Left ventricle myocardium superior (tissue), 1 donor: ENCODE results near the gene ANKK1. TPM values are rescaled to one million over a fixed set of nuclear protein-coding genes. Genes with fewer than 3 reads are reported as not detected.
A peak's percentile ranks its signal among the peaks of the same experiment; 100 is the strongest.

Experiments
- ATAC-seq: fragments of 200-7000 bp; cut with Tn5 transposase; one replicate; pipeline ENCODE4 v1.9.1; 2020; ENCODE audit warnings: mild to moderate bottlenecking, moderate library complexity
- DNase-seq: peaks from one replicate; pipeline ENCODE4 v3.0.0-alpha.2; 2020
- intact Hi-C: fragments of 100-400 bp; cut with micrococcal nuclease; formaldehyde crosslinking; loops from one replicate; pipeline ENCODE4 v1.11.0; 2022
- total RNA-seq: library from RNA; stranded (reverse); fragmentation: NEBNext Ultra II Directional; extraction: Animal tissue kit (Norgen Biotek cat#: 25700); gene quantifications from one replicate; pipeline ENCODE4 v1.2.1, GENCODE V29; 2021
- donor health status: DM: no; HTN: yes; CAD: no; lungs with severe emphysema.

The ANKK1 gene
- total RNA-seq, 1 donor from 2014 or later, result 0.10 TPM

DNA sequence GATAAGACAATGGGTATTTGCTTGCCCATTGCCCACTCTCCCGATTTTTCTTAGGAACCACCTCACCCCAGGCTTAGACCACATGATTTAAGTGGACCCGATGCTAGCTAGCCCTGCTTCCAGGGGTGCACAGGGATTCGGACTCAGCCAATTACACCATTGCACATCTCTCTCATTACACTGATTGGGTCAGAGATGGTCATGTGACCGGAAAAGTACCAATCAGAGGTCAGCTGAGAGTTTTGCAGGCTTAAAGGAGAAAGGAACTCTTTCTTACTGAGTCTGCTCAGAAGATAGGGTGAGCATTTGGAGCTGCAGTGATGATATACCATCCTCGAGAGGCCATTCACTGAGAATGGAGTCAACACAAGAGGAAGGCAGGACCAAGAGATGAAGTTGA is 12.2 kb upstream of the ANKK1 start:
- no peak for DNase-seq
- ATAC-seq, result no peak
- intact Hi-C loops, result no loop called here

DNA sequence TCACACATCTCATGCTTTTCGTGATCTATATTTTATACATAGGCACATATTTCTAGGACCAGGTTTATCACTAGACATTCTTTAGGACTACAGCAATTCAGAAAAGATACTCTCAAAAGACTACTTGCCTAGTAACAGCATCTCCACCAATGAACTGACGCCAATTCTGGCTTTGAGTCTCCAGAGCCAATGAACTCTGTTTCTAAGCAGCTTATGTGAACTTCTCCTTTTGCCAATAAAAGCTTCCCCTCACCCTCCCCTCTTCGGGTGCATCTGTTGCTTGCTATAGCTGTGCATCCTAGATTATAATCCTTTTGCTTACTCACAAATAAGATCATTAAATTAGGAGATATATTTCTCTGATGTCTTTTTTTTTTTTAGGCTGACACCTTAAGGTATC is 11.4 kb upstream of the ANKK1 start:
- ATAC-seq (no peak), DNase-seq (no peak)
- intact Hi-C loops, result no loop called here

DNA sequence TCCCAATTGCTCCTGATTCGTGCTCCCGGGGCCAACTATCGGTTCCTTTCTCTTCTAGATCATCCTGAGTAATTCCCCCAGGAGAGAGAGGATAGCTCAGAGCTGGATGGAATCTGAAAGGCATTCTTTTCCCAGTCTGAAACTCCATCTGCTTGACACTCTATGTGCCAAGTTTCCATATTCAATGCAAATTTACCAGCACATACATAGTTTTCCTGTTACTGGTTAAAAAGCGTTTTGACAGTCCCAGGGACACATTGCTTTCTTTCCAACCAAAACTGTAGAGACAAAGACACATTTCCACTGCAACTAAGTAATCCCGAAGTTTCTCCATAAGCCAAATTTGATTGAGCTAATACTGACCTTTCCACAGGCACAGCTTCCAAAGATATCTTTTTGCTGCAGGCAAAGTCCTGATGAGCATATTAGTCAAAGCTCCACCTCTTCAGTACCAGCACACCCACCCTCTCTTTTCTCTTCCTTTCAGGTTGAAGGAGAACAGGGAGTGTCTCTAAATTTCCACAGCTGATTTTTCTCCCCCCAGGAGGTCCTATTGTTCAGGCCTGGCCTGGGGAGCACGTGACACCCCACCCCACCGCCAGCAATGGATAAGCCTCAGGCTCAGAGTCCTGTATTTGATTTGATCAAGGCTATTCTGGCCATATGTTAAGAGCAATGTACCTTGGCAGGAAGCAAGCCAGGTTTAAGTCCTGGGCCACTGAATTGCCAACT is 9.7 kb upstream of the ANKK1 start:
- ATAC-seq, result no peak
- no peak for DNase-seq
- intact Hi-C loops, result no loop called here

DNA sequence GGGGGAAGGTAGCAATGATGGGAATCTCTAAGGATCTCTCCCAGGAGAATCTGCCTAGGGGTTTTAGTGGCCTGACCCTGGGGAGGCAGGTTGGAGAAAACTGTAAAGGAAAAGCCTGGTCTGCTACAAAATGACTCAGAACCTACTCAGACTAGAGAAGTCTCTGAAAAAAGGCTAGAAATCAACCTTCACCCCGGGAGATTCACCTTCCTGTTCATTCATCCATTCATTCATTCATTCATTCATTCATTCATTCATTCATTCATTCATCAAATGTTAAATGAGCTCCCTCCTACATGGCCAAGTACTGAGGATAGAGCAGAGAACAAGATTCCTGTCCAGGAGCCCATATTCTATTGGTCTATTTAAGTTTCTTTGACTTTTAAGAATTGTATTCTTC is 8.9 kb upstream of the ANKK1 start:
- intact Hi-C loops, result no loop called here
- no peak for DNase-seq
- no peak for ATAC-seq

DNA sequence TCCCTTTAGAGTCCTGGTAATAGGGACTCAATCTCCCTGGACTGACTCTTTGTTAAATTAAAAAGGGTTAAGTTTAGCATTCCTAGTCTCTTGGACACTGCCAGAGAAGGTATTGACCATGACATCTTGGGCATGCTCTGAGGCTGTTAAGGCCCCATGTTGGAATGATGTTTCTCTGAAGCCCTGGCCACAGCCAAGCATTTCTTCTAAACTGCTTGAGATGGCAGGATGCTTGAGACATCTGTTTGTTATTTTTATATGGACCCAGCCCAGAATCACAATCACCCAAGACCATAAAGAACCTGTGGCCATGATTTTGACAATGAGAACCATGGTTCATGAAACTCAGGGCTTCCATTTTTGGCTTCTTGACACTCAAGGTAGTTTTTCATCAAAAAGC is 5.5 kb upstream of the ANKK1 start:
- DNase-seq (no peak), ATAC-seq (no peak)
- intact Hi-C loops, result no loop called here

DNA sequence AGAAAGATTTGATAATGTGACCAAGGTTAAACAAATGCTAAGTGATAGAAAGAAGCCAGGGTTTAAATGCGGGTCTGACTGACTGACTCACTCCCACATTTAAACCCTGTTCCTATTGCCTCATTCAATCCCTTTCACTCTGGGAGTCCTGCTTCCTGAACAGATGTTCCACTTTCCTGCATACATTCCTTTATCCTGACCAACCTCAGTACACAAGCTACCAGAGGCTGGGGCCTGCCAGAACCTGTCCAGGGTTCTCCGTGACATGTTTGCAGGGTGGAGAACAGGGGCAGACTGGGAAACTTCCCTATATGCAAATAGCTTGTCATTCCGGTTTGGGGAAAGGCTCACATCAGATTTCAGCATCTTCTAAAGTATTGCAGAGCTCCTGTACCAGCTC is 3.0 kb upstream of the ANKK1 start:
- DNase-seq (no peak), ATAC-seq (no peak)
- intact Hi-C loops, result no loop called here

DNA sequence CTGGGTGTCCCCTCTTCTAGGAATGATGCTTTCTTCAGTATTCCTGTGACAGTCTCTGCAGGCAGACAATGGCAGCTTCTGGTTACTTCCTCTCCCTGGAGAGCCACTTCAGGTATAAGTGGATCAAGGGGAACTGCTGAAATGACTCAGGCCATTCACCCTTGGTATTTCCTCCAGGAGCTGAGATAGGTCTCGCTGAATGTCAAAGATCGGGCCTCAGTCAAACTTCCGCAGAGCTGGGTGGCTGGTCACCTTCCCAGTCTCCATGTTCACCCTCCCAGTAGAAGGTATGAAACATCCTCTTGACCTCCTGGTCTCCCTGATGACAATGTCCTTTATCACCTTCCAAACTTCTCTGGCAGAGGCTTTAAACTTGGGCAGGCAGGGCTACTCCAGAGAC is 1.8 kb upstream of the ANKK1 start:
- ATAC-seq (no peak), DNase-seq (no peak)
- intact Hi-C loops, result no loop called here

DNA sequence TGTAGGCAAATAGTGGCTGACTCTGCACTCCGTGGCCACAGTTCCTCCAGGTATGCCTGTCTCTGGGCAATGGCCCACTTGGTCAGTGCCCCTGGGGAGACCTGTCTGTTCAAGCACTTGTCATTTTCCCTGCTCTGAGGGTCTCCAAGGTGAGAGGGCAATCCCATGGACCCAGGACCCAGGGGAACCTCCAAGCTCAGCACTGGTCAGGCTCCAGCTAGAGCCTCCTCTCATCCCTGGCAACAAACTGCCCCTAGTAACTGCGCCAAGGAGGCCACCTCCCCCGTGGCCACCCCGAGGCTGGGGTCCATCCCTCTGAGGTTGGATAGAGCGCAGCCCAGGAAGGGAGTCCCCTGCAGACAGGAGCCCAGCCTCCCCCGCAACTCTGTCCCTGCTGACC is 713 bp upstream of the ANKK1 start:
- no peak for DNase-seq
- ATAC-seq, result no peak
- intact Hi-C loops, result no loop called here

DNA sequence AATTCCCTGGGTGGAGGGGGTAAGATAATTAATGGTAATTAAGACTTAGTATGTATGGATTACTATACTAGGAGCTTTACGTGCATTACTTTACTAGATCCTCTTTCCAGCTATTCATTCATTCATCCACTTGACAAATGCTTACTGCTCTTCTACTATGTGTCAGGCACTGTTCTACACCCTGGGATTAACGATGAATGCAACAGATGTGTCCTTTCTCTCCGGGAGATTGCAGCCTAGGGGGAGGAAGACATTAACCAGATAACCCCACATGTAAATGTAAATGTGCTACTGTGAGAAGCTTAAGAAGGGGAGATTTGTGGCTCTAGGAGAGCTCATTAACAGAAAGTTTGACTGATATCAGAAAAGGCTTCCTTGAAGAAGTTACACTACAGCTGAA is 1.7 kb downstream of the ANKK1 start:
- intact Hi-C loops, result no loop called here
- ATAC-seq (no peak), DNase-seq (no peak)

DNA sequence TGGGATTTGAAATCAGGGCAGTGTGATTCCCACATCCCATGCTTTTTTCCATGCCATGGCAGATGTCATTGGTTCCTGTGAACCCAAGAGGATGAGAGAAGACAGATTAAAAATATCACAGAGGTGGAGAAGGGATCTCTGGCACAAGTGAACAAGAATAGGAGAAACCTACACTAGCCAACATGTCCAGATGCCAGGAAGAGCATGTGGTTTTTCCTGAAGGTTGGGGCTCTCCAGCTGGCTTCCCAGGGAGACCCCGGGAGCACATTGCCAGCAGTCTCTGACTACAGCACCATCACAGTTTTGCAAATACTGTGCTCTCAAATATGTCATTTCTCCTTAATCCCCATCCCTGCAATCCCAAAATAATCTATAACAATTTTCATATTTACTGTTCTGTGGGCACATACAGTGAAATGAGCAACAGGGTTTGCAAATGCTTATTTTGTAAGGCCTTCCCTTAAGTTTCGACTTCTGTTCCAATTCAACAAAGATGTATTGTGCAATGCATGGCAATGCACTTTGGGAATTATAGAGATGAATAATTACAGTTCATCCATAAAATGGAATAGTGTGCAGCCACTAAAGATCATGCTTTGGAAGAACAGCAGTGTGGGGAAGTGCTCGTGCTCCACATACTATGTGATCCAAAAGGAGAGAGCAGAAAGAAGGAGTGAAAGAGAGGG is 4.8 kb downstream of the ANKK1 start:
- intact Hi-C loops, result no loop called here
- ATAC-seq (no peak), DNase-seq (no peak)

DNA sequence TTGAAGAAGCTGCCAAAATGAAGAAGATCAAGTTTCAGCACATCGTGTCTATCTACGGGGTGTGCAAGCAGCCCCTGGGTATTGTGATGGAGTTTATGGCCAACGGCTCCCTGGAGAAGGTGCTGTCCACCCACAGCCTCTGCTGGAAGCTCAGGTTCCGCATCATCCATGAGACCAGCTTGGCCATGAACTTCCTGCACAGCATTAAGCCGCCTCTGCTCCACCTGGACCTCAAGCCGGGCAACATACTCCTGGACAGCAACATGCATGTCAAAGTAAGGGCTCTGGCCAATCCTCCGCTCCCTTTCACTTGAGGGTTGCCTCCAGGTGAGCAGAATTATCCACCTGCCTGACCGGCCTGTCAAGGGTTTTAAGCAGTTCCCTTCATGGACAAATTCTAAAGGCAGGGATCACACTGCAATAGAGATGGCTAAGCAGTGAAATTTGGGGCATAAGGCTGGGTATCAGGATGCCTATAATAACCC is 6.0 kb downstream of the ANKK1 start:
- DNase-seq (no peak), ATAC-seq (no peak)
- intact Hi-C loops, result no loop called here

DNA sequence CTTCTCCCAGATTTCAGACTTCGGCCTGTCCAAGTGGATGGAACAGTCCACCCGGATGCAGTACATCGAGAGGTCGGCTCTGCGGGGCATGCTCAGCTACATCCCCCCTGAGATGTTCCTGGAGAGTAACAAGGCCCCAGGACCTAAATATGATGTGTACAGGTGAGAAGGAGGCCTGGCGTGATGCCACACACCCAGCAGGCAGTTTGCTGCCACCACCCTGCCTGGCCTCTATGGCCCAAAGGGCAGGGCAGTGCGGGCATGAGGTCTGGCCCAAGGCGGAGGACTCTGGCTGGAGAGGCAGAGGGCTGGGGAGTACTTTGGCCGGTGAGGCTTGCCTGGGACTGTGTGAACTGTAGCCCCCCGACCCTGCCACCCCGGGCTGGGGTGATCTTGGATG is 7.3 kb downstream of the ANKK1 start:
- no peak for DNase-seq
- ATAC-seq, result no peak
- intact Hi-C loops, result no loop called here

DNA sequence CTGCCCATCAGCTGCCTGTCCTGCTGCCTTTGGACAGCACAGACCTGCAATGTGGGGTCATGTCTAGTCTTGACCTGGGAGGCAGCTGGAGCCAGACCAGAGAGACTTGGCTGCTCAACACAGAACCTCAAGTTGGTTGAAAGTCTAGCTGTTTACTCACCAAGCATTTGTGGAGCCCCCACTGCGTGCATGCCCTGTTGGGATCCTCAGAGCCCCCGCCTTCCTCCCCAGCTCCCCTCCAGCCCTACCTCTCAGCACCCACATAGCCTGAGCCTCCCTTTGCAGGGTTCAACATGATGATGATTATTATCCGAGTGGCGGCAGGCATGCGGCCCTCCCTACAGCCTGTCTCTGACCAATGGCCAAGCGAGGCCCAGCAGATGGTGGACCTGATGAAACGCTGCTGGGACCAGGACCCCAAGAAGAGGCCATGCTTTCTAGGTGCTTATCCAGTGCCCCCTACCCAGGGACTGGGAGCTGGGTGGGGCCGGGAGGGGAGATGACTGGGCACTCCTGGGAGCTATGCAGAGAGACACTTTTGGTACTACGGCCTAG is 8.3 kb downstream of the ANKK1 start:
- DNase-seq (no peak), ATAC-seq (no peak)
- intact Hi-C loops, result no loop called here

DNA sequence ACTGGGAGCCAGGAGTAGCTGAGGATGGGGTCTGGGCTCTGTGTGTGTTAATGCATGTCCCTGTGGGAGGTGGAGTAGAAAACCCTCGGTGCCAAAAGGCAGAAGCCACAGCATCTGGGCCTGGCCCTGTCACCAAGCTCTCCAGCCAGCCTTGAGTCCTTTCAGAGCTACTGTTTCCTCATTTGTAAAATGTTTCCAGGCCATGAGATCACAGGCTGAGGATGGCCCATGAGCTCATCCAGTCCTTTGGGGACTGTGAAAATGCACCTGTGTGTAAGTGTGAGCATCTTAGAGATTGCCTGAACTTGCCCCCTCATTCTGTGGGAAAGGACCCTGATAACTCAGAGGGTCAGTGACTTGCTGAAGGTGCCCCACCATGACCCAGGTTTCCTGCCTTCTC is 9.1 kb downstream of the ANKK1 start:
- intact Hi-C loops, result no loop called here
- ATAC-seq (no peak), DNase-seq (no peak)

DNA sequence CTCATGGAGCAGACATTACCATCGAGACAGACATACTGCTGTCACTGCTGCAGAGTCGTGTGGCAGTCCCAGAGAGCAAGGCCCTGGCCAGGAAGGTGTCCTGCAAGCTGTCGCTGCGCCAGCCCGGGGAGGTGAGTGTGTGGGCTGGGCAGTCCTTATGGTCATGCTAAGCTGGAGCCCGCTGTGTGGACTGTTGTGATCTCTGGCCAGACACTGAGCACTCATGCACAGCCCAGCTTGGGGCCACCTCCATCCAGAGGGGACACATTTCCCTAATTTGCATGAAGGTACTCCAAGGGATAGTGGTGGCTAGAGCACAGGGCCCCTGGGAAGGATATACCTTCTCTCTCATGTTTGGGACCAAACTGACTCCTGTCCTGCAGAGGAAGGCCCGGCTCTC is 9.6 kb downstream of the ANKK1 start:
- intact Hi-C loops, result no loop called here
- DNase-seq (no peak), ATAC-seq (no peak)

DNA sequence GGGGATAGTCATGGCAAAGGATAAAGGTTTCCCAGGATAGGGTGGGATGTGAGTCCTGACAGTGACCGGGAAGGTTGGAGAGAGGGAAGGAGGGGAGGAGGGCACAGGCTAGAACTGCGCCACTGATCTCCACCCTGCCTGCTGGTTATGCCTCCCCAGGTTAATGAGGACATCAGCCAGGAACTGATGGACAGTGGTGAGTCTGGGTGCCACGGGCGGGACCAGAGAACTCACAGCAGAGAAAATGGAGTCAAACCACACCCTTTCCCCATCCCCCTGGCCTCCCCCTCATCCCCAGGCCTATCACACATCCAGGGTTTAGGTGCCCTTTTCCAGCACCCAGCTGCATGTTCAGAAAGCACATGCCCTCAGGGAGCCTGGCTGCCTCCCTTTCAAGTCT is 10.2 kb downstream of the ANKK1 start:
- intact Hi-C loops, result no loop called here
- no peak for ATAC-seq
- no peak for DNase-seq

DNA sequence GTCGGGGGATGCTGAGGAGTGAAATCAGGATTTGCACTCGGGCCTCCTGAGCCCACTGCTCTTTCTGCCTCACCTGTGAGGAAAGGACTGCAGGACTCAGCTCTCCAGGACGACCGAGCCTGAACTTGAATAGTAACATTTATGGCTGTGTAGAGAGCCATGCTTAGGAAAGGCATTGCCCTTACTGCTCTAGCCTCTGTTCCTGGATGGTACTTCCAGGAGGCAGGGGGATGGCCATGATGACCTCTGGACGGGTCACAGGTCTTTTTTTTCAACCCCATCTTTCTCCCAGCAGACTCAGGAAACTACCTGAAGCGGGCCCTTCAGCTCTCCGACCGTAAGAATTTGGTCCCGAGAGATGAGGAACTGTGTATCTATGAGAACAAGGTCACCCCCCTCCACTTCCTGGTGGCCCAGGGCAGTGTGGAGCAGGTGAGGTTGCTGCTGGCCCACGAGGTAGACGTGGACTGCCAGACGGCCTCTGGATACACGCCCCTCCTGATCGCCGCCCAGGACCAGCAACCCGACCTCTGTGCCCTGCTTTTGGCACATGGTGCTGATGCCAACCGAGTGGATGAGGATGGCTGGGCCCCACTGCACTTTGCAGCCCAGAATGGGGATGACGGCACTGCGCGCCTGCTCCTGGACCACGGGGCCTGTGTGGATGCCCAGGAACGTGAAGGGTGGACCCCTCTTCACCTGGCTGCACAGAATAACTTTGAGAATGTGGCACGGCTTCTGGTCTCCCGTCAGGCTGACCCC is 11.3 kb downstream of the ANKK1 start:
- intact Hi-C loops, result no loop called here
- DNase-seq, result no peak
- no peak for ATAC-seq

DNA sequence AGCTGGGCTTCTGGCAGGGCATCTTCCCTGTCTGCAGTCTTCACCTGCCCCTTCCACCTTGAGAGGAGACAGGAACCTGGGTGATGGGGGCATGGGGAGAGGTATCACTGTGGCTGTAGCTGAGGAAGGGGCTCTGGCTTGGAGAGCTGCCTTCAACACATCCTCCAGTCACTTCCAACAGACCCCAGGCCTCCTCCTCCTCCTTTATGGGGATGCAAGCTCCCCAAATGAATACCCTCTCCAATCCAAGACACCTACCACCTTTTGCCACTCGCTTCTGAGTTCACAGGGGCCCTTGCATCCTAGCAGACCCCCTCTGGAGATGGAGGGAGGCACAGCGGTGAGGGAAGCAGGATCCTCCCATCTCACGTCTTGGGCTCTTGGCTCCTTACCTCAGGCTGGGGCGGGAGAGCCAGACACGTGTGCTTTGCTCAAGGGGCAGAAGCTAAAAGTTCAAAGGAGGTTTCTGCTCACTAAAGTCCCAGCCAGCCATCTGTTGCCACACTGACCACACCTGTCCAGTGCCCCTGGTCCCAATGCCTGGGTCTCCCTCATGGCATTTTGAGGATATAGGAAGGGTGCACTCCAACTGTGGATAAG is 13.2 kb downstream of the ANKK1 start:
- ATAC-seq (no peak), DNase-seq (no peak)
- intact Hi-C loops, result no loop called here

DNA sequence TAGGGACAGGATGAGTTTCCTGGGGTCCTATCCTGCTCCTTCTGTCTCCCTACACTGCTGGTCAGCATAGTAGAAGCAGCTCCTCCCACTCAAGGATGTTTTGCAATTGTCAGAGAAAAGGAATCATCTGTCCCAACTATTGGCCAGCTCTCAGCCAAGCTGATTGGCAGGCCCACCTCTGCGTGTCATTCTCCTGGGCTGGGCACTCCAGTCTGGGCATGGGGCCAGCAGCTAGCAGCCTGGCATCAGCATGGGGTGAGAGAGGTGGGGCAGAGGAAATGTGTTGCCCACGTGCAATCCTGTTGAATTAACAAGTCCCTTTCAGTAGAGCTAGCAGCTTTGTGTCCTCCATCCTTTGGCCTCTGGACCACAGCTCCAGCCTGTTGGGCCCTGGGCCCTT is 14.1 kb downstream of the ANKK1 start:
- DNase-seq (peak; percentile 89), ATAC-seq (peak; percentile 98)
- intact Hi-C loops, result no loop called here
